H1 (cell line): Measurements from ENCODE around the gene SHC3. TPM values are rescaled to one million over a fixed set of nuclear protein-coding genes. Genes with fewer than 3 reads are reported as not detected.

Experiments
- ASH2L ChIP-seq: fragments of 200-600, 300-600 bp; sonication (generic); IDR thresholded peaks from one replicate; pipeline ENCODE4 v1.7.1; 2017; ENCODE audit warnings: low read length
- KDM4A ChIP-seq: IDR thresholded peaks from one replicate; pipeline ENCODE4 v1.7.1; 2012; ENCODE audit warnings: low read depth, mild to moderate bottlenecking, moderate library complexity, low read length, inconsistent platforms; ENCODE audit not compliant: severe bottlenecking
- SIRT6 ChIP-seq: IDR thresholded peaks from one replicate; pipeline ENCODE4 v1.7.1; 2012; ENCODE audit warnings: low read length, inconsistent platforms
- SIX5 ChIP-seq: IDR thresholded peaks from 2 replicates; pipeline ENCODE4 v1.6.1; 2011; ENCODE audit warnings: mild to moderate bottlenecking, low read depth, low read length
- SP2 ChIP-seq: IDR thresholded peaks from 2 replicates; pipeline ENCODE4 v1.6.1; 2012; ENCODE audit warnings: mild to moderate bottlenecking, low read length, inconsistent platforms
- TAF1 ChIP-seq: IDR thresholded peaks from 2 replicates; pipeline ENCODE4 v1.6.1; 2011; ENCODE audit warnings: mild to moderate bottlenecking, low read depth, low read length
- TCF12 ChIP-seq: IDR thresholded peaks from 2 replicates; pipeline ENCODE4 v1.6.1; 2011; ENCODE audit warnings: low read depth, mild to moderate bottlenecking, low read length
- polyA plus RNA-seq, 7 experiments: library from polyadenylated mRNA; depleted of rRNA in 3 of 7; stranded (reverse) in 5 of 7; unstranded in 2 of 7; fragments of >200 nt in 5 of 7; fragments of 200-250 nt in 2 of 7; gene quantifications; 1 replicate in 5 of 7; 2 replicates in 1 of 7; 4 replicates in 1 of 7; pipeline versions ENCODE4 v1.2.1 to v1.2.3, GENCODE V29; 2011 to 2013; ENCODE audit warnings: missing spikeins in 2 of 7, mixed read lengths in 2 of 7
- total RNA-seq: library from RNA; stranded (reverse); fragmentation: NEBNext Ultra II Directional; extraction: Animal tissue kit (Norgen Biotek cat#: 25700); gene quantifications from 2 replicates; pipeline ENCODE4 v1.2.1, GENCODE V29; 2021

The SHC3 gene
- total and polyA plus RNA-seq, 2 of the 8 experiments (the other 6 are each of a cell fraction or from before 2014, with no cell fraction given) = 1.4 to 7.1 TPM

DNA sequence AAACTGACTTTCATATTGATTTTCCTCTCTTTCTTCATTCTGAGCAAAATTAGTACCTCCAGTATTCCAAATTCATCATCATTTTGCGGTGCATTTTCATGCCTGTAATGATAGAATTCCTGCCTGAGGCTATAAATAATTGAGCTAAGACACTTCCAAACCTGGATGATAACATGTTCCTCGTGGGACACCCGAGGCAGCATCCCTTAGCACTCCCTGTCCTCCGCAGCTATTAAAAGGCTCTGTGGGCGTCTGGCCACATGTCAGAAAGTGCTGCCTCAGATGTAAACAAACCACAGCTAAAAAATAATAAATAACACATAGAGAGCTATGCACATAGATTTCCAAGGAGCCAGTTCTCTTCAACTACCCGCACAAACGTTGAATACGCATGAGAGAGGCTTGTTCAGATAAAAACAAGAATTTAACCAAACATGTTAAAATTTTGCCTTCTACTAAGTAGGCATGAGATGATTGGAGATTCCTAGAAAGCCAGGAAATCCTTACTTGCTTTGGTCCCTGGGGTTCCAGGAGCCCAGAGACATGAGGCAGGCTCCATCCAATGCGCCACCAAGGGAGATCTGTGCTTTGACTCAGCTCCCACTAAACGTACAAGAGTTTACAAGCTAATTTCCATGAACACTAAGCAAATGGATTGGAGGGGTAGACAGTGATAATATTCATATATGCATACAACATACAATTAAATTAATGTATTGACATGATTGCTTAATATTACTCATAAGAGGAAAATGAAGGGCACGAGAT is 82.7 kb downstream of the SHC3 start (continued):
- TF ChIP-seq SP2 = no peak
- TF ChIP-seq TAF1 = no peak
- no peak for TF ChIP-seq KDM4A
- TF ChIP-seq SIX5 = no peak
- no peak for TF ChIP-seq SIRT6
- no peak for TF ChIP-seq TCF12
- TF ChIP-seq ASH2L = no peak
- TF ChIP-seq, all 59 proteins: peak for 0
